A673 (cell line): ENCODE results near the gene CCDC88C. TPM values are rescaled to one million over a fixed set of nuclear protein-coding genes. Genes with fewer than 3 reads are reported as not detected.

Experiments used
- BruUV-seq: library from RNA; stranded (reverse); fragments of 400-500 nt; replicated peaks from 2 replicates; lab custom pipeline; 2021; lab: Mats Ljungman, UMichigan
- CTCF ChIA-PET: fragments of 300-600 bp; sonication (Branson Sonifier 250); formaldehyde crosslinking; loops from one replicate; lab custom pipeline; 2022; ENCODE audit warnings: antibody characterized with exemption; lab: Charles Lee
- POLR2A ChIA-PET: fragments of 300-600 bp; sonication (Branson Sonifier 250); formaldehyde crosslinking; loops from one replicate; lab custom pipeline; 2022; ENCODE audit warnings: antibody characterized with exemption; ENCODE audit not compliant: low non-redundant PET; lab: Charles Lee
- DNase-seq: peaks from one replicate; pipeline ENCODE4 v3.0.0-alpha.2; 2015; ENCODE audit warnings: low spot score
- H3K27ac ChIP-seq: fragments of 200-600 bp; sonication (generic); 2 replicates; pipeline ENCODE4 v1.5.1; 2016; ENCODE audit warnings: mixed run types, low read depth, mild to moderate bottlenecking, mixed read lengths, antibody characterized with exemption, low read length; ENCODE audit not compliant: poor library complexity, severe bottlenecking
- H3K27me3 ChIP-seq: fragments of 200-600 bp; sonication (generic); replicated peaks from 2 replicates; pipeline ENCODE4 v1.6.1; 2017; ENCODE audit warnings: mixed run types, low read depth, mild to moderate bottlenecking, mixed read lengths, antibody characterized with exemption, low read length; ENCODE audit not compliant: insufficient read depth, poor library complexity
- H3K36me3 ChIP-seq: fragments of 200-600 bp; sonication (generic); 2 replicates; pipeline ENCODE4 v1.6.1; 2016; ENCODE audit warnings: mixed run types, mild to moderate bottlenecking, mixed read lengths, antibody characterized with exemption, low read length; ENCODE audit not compliant: insufficient read depth, poor library complexity, severe bottlenecking
- H3K4me1 ChIP-seq: fragments of 200-600 bp; sonication (generic); 2 replicates; pipeline ENCODE4 v1.6.1; 2017; ENCODE audit warnings: mixed run types, mild to moderate bottlenecking, mixed read lengths, antibody characterized with exemption, low read length; ENCODE audit not compliant: insufficient read depth, poor library complexity, severe bottlenecking
- H3K4me3 ChIP-seq: fragments of 200-600 bp; sonication (generic); 2 replicates; pipeline ENCODE4 v1.5.1; 2016; ENCODE audit warnings: low read depth, mixed run types, mild to moderate bottlenecking, mixed read lengths, low read length; ENCODE audit not compliant: poor library complexity, severe bottlenecking
- H3K9me3 ChIP-seq: fragments of 200-600 bp; sonication (generic); 2 replicates; pipeline ENCODE4 v1.6.1; 2016; ENCODE audit warnings: mixed run types, low read depth, mild to moderate bottlenecking, mixed read lengths, antibody characterized with exemption, low read length; ENCODE audit not compliant: poor library complexity, severe bottlenecking
- CTCF ChIP-seq: fragments of 300-800, 200-600 bp; sonication (generic); conservative IDR thresholded peaks from 2 replicates; pipeline ENCODE4 v1.5.1; 2017; ENCODE audit warnings: low read depth, mild to moderate bottlenecking, antibody characterized with exemption, low read length, moderate library complexity, mixed read lengths
- EZH2 ChIP-seq: fragments of 200-600 bp; sonication (generic); IDR thresholded peaks from 2 replicates; pipeline ENCODE4 v1.6.1; 2017; ENCODE audit warnings: borderline replicate concordance, low read depth, mild to moderate bottlenecking, mixed read lengths, antibody characterized with exemption, low read length; ENCODE audit not compliant: poor library complexity, severe bottlenecking
- intact Hi-C: fragments of 100-400 bp; cut with micrococcal nuclease; formaldehyde crosslinking; loops from one replicate; pipeline ENCODE4 v1.10.0; 2022; ENCODE audit not compliant: unreplicated experiment
- total RNA-seq: library from RNA; stranded (reverse); gene quantifications from 2 replicates; pipeline ENCODE4 v1.2.3, GENCODE V29; 2021

Gene CCDC88C
- total RNA-seq, 1 experiment from 2014 or later = 49.1 TPM

GRCh38 chr14:91242635-91243034 is 175.0 kb downstream of the CCDC88C start:
- intact Hi-C loops = no loop called here
- Histone ChIP-seq H3K27me3 (no peaks in the 10 kb centered on the region), H3K27ac (no peak overlapping the region), H3K4me1 (peaks cover 18% of the 10 kb centered on the region), H3K36me3 (no peaks in the 10 kb centered on the region), H3K9me3 (no peaks in the 10 kb centered on the region), H3K4me3 (no peak overlapping the region)
- ChIA-PET CTCF (interaction anchor here (0.9 kb wide), 1 partner anchor 30 kb away, joined by 3 read pairs; no protein-coding TSS in a partner anchor), POLR2A (no interaction called here)
- no TSS peak for BruUV-seq
- no peak for DNase-seq
- TF ChIP-seq EZH2 (no peak), CTCF (no peak)

GRCh38 chr14:91241863-91242262 is 175.8 kb downstream of the CCDC88C start:
- no peak for TF ChIP-seq EZH2
- TF ChIP-seq CTCF = no peak
- H3K4me1 ChIP-seq = peaks cover 18% of the 10 kb centered on the region
- ChIA-PET CTCF (interaction anchor here (0.9 kb wide), 1 partner anchor 29 kb away, joined by 3 read pairs; no protein-coding TSS in a partner anchor), POLR2A (no interaction called here)
- H3K27ac ChIP-seq = no peak overlapping the region
- H3K4me3 ChIP-seq = no peak overlapping the region
- H3K36me3 ChIP-seq = no peaks in the 10 kb centered on the region
- H3K27me3 ChIP-seq = no peaks in the 10 kb centered on the region
- H3K9me3 ChIP-seq = no peaks in the 10 kb centered on the region
- no TSS peak for BruUV-seq
- intact Hi-C loops = no loop called here
- DNase-seq = no peak

- Histone ChIP-seq H3K4me1 (peaks cover 7% of the 10 kb centered on the region), H3K36me3 (no peaks in the 10 kb centered on the region), H3K9me3 (no peaks in the 10 kb centered on the region), H3K27ac (no peak overlapping the region), H3K4me3 (no peak overlapping the region), H3K27me3 (no peaks in the 10 kb centered on the region)
- ChIA-PET CTCF (no interaction called here), POLR2A (no interaction called here)
- no peak for DNase-seq
- intact Hi-C loops = no loop called here
- no TSS peak for BruUV-seq
- TF ChIP-seq CTCF = no peak
- no peak for TF ChIP-seq EZH2
These were observed 179.0 kb downstream of the CCDC88C start for GRCh38 chr14:91238661-91239060.
